ENCODE results near the gene TM4SF20.
A peak's percentile ranks its signal among the peaks of the same experiment; 100 is the strongest.

TM4SF20 gene

GRCh38 chr2:227416701-227417100 lies 37.6 kb upstream of the TM4SF20 start:
- Histone ChIP-seq H3K4me3 (ENCODE audit: low read depth, low read length) (no peak overlapping the region), H3K4me1 (ENCODE audit: control insufficient read depth, insufficient read depth, low read length) (no peaks in the 10 kb centered on the region), H3K36me3 (ENCODE audit: control insufficient read depth in 2 of 2, insufficient read depth in 1 of 2, low read length in 2 of 2) (no peaks in the 10 kb centered on the region), H3K9me3 (ENCODE audit: control insufficient read depth, insufficient read depth, low read depth, low read length) (no peaks in the 10 kb centered on the region), H3K27ac (ENCODE audit: extremely low read depth, low read depth, low read length) (no peak overlapping the region)
- ChIA-PET CTCF (interaction anchor here (1.7 kb wide), 1 partner anchor 11 kb away, joined by 7 read pairs; no protein-coding TSS in a partner anchor), POLR2A (no interaction called here)
- TF ChIP-seq ZNF621 (tag by site-specific recombination; IDR thresholded peaks at IDR 0.05) (no peak), KLF7 (tag by site-specific recombination; IDR thresholded peaks at IDR 0.05; ENCODE audit: borderline replicate concordance) (no peak), ZNF677 (tag by site-specific recombination; IDR thresholded peaks at IDR 0.05) (no peak), ZNF341 (tag by site-specific recombination; IDR thresholded peaks at IDR 0.05; ENCODE audit: low read depth) (no peak), ZFP41 (tag by site-specific recombination; IDR thresholded peaks at IDR 0.05; ENCODE audit: borderline replicate concordance) (no peak), SCRT1 (tag by site-specific recombination; IDR thresholded peaks at IDR 0.05; ENCODE audit: borderline replicate concordance) (no peak), ZNF132 (tag by site-specific recombination; IDR thresholded peaks at IDR 0.05; ENCODE audit: borderline replicate concordance) (no peak), KLF17 (tag by site-specific recombination; IDR thresholded peaks at IDR 0.05) (no peak), MZF1 (tag by site-specific recombination; IDR thresholded peaks at IDR 0.05; ENCODE audit: borderline replicate concordance) (no peak), ZNF324 (tag by site-specific recombination; IDR thresholded peaks at IDR 0.05) (no peak), ZBTB20 (tag by site-specific recombination; IDR thresholded peaks at IDR 0.05) (no peak), ZNF426 (tag by site-specific recombination; IDR thresholded peaks at IDR 0.05) (no peak), ZNF121 (tag by site-specific recombination; IDR thresholded peaks at IDR 0.05) (no peak), AEBP2 (tag by site-specific recombination; IDR thresholded peaks at IDR 0.05; ENCODE audit: borderline replicate concordance) (no peak), ZFP37 (tag by site-specific recombination; IDR thresholded peaks at IDR 0.05) (no peak), ZNF280C (tag by site-specific recombination; IDR thresholded peaks at IDR 0.05) (no peak)

GRCh38 chr2:227415538-227416424 lies 36.7 kb upstream of the TM4SF20 start:
- TF ChIP-seq ZIC2 (tag by site-specific recombination; IDR thresholded peaks at IDR 0.05) (peak; percentile 50), ZNF621 (tag by site-specific recombination; IDR thresholded peaks at IDR 0.05) (no peak), WT1 (tag by site-specific recombination; IDR thresholded peaks at IDR 0.05) (no peak), OVOL3 (tag by site-specific recombination; IDR thresholded peaks at IDR 0.05) (no peak)
- CTCF ChIA-PET = interaction anchor here (0.6 to 1.7 kb wide), 3 partner anchors 10 to 286 kb away, joined by 3 to 7 read pairs (median 3); no protein-coding TSS in a partner anchor
- Histone ChIP-seq H3K27ac (ENCODE audit: extremely low read depth, low read depth, low read length) (no peak overlapping the region), H3K9me3 (ENCODE audit: control insufficient read depth, insufficient read depth, low read depth, low read length) (no peaks in the 10 kb centered on the region), H3K4me1 (ENCODE audit: control insufficient read depth, insufficient read depth, low read length) (no peaks in the 10 kb centered on the region), H3K36me3 (ENCODE audit: control insufficient read depth in 2 of 2, insufficient read depth in 1 of 2, low read length in 2 of 2) (no peaks in the 10 kb centered on the region), H3K4me3 (ENCODE audit: low read depth, low read length) (no peak overlapping the region)
- POLR2A ChIA-PET = interaction anchor here (1.1 kb wide), 1 partner anchor 49 kb away, joined by 5 read pairs; no protein-coding TSS in a partner anchor

Measured in HEK293 (cell line).